HG03520 (cell line): Measurements from ENCODE around the gene FBLN5.
"Not testable (repeated sequence)": the region's sequence is repeated elsewhere in the genome, so short reads cannot be mapped to it uniquely, and the experiment has no call there.

Experiments used
- ATAC-seq: cut with Tn5 transposase; IDR thresholded peaks from one replicate; pipeline ENCODE4 v1.9.1; 2021; ENCODE audit warnings: mild to moderate bottlenecking, moderate library complexity; ENCODE audit not compliant: unreplicated experiment

The FBLN5 gene

DNA sequence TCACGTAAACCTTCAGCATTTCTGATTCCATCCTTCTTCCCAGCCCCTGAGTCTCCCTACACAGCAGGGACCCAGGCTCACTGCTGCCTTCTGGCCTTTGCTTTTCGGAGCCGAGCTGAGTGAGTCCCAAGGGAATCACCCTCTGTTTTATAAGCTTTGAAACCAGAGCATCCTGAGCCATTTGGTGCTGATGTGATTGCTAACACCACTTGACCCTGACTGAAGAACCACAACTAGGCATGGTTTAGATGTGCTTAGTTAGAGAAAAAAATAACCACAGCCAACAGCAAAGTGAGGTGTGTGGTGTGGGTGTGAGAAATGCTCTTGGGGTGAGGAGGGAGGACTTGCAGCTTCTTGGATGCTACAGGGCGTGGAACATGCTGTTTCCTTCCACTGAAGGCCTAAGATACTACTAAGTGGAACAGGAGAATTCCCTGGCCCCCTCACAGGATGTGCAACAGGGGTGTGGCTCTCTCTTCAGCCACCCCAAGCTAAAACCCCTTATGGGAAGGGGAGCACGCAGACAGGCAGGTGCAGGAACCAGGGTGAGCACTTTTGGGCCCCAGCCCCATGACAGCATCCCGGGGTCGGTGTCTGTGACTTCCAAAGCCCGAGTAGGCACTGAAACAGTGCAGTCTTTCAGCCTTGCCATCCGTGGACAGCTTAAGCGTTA lies 80.0 kb downstream of the FBLN5 start, which contains the start of gene TC2N:
Gene TC2N, minus strand, starts transcription at position 221 of the 673 bp plus-strand sequence. CDS start 53,767 bp downstream, outside the sequence.
- no peak for ATAC-seq

DNA sequence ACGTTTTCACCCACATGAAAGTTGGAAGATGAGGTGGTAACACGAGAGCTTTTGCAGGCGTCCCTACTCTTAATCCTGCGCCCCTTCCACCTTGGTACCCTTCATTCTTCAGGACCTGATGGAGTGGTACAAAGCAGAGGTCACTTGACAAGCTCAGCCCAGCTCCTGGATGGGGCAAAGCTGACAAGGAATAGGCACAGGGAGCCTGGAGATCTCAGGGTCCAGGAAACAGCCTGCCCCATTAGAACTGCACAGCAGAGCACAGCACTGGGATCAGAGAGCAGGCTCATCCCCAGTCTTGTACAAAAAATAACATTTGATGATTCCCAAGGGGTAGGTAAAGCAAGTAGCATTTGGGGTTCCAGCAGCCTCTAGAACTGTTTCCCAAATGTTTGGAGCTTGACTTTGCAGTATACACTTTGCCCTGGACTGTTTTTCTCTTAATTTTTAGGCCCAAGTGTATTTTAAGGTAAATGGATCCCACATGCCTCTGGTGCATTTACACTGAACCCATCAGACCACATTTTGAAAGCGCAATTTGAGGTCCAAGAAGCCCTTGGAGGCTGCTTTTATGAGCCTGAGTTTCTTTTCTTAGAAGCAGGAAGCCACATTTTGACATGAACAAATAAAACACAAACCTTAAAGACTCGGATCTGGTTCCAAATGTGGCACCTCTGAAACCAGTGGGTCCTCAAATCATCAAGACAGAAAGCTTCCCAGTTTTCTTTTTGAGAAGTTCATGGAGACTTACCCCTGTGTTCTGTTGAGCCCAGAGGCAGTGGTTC lies 80.8 kb downstream of the FBLN5 start:
- ATAC-seq = no peak

DNA sequence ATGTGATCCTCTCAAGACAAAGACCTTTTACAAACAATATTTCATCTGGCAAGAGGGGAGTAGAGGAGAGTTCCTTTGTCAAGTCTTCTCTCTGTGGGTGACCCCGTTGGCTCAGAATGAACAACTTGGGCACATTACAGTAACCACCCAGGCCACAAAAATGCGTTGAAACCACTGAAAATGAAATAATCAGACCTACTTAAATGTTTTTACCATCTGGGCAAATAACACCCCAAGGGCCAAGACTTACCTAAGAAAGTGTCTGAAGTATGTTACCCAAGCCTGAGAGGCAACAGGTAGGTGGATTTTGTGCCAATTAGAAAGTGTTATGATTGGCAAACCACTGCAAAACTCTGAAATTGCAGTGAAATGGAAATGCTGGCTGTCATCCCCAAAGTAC lies 81.4 kb downstream of the FBLN5 start:
- no peak for ATAC-seq

DNA sequence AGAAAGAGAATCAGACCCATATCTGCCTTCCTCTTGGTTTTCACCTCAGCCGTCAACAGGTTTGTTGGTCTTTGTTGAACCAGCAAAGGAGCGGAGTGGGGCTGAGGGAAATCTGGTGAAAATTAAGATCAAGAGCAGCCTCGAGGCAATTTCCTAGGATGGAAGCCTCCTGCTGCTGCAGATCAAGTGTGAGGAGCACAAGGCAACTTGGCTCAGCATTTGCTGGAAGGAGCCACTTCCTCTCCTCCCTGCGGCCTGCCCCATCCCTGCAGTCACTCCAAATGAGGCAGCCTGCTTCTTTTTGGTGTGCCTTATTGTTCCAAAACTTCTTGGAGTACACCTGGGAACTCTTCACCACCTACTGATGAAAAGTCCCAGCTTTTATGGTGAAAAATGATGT lies 85.1 kb downstream of the FBLN5 start:
- ATAC-seq = no peak

DNA sequence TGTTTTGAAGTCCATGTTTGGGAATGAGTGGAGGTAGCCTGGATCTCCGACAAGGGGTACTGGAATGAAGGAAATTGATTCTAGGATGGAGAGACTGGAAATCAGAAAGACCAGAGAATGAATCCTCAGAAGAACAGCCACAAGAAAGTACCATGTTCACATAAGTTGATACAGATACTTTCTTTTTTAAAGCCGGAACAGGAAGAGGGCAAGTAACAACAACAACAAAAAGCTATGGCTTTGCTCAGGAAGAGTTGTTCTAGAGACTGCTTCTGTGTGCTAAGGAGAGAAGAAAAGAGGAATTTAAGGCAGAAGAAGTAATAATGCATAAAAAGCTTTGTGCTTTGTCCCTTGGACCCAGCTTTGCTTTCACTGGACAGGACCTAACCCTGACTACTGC lies 86.4 kb downstream of the FBLN5 start:
- no peak for ATAC-seq

DNA sequence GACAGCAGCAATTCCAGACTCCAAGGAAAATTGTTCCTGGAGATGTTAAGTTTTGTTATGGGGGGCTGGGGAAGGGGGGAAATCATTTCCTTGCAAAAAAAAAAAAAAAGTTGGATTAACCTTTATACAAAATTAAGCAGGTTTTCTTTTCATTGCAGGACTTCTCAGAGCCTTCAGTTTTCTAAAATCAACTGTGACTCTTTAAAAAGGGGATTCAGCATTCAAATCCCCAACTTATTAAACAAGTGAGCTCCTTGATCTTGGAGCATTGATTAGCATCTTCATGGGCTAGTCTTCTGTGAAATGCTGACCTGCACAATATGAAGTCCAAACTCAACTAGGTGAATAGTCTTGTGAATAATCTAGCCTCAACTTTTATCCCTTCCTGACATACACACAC lies 87.3 kb downstream of the FBLN5 start:
- no peak for ATAC-seq

DNA sequence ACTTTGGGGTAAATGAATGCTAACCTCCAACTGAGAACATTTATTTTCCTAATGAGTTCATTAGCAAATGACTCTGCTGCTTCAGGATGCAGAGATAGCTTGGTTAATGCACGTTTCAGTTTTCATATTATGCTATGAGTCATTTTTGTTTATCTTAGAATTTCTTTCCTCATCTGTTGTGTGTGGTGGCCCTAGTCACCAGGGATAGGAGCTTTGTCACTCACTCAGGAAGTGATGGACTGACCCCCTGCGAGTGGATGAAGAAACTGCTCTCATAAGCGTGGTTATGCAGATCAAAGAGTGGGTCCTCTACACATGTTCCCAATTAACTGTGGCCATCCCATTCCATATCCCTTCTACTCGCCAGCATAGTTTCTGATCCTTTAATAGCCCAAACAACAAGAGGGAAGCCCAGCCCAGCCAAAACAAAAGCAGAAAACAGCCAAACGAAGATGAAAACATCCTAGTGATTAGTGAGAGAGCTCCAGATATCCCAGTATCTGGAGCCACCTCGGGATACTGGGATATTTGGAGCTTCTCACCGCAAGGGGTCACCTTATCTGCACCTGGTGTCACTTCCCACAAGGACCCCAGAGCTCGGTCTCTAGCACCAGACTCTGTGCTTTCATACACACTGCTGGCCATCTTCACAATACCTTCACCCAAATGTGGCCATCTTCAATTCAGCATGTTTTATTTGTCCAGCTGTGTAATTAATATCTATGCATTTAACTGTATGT lies 88.8 kb downstream of the FBLN5 start:
- peak; percentile 77 for ATAC-seq

DNA sequence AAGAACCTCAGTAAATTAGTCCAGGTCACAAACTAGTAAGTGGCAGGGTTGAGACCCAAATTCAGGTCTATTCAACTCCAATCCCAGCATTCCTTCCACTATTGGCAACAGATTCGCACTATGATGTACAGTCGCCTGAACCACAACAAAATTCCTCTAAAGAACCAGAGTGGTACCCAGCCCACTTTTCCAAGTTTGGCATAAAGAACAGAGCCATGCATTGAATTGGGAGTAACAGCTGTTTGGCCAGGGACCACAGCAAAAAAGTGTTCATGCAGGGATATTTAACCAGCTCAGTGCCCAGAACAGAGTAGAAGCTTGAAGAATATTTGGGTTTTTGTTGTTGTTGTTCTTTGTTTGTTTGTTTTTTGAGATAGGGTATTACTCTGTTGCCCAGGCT lies 89.9 kb downstream of the FBLN5 start:
- ATAC-seq = no peak

DNA sequence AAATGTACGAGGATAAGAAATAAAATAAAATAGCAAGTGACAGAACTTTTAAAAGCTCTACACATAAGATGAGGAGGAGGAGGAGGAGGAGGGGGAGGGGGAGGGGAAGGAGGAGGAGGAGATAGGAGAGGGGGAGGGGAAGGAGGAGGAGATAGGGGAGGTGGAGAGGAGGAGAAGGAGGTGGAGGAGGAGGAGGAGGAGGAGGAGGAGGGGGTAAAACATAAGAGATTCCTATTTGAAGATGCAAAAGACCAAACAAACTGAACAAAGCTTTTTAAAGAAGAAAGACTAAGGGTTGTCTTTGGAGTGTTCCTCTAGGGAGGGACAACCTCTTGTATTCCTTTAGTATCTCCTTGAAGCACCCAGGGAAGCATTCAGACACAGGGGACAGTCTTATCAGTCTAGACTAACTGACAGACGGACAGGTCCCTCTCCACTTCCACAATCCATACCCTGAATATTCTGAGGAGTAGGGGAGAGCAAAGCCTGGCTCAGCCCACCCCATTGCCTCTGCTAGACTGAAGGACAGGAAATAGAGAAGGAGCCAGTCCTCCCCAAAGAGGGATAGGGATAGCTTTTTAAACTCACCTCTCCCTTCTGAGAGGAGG lies 93.1 kb downstream of the FBLN5 start:
- no peak for ATAC-seq

DNA sequence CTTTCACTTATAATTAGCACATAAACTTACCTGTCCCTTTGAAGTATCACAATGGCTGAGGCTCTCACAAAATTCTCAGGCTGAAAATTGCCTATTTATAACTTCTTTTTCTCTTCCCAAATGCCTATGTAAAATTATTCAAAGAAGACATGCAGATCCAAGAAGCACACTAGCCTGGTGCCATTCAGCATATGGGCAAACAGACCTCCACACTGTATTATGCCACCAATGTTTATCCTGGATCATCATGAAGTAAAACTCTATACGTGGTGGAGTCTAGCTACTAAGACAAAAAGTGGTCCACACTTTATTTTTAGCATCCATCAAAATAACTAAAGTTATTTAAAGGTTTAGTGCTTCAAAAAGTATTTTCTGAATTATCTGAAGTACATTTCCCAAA lies 95.9 kb downstream of the FBLN5 start:
- no peak for ATAC-seq

DNA sequence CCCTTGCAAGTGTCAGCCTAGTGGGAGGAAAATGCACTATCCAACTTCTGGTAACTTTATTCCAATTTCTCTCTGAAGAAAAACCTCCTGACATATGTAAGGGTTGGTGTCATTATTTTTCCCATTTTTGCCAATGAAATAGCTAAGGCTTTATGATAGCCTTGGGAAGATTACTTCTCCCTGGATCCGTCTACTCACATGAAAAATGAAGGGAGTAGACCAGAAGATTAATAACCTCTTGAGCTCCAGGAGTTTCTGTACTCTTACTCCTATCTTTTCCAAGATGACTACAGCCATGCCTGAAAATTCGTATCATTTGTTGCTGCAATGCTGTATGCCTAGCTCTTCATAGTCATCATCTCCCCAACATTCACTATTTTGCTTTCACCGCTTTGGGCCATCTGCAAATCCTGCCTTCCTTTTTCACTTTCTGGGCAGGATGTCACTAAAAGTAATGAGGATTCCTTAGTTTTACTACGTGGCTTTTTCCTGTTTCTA lies 98.9 kb downstream of the FBLN5 start:
- no peak for ATAC-seq

DNA sequence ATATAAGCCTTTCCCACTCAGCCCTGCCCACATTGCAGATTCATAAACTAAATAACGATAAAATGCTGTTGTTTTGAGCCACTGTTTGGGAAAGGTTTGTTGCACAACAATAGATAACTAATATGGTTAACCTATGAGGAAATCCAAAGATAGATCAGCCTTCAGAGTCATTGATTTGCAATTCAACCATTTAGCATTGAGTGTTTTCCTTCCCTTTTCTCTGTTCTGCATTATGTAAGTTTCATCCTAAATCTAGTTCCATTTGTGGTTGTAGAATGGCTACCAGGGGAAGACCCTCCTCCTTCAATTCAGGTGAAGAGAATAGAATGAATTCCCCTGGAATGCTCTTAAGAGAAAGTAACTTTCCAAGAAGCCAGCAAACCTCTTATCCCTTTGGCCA lies 99.8 kb downstream of the FBLN5 start:
- ATAC-seq = no peak

DNA sequence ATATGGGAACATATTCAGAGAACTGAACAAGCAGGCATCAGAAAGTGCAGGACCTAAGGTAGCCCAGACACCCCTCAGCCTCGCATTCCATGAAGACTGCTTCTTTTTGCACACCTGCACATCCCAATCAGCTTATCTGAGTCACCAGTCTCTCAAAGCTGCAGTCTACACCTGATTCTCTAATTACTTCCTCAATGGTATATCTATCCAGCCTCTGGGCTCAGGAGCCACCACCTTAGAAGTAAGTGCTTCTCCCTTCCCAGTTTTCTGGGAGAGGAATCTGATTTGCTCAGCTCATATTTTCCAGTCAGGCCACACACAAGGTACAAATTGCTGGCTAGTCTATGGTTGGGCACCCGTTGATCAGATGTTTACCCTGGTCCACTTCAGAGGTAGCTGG lies 101.8 kb downstream of the FBLN5 start:
- ATAC-seq = no peak

DNA sequence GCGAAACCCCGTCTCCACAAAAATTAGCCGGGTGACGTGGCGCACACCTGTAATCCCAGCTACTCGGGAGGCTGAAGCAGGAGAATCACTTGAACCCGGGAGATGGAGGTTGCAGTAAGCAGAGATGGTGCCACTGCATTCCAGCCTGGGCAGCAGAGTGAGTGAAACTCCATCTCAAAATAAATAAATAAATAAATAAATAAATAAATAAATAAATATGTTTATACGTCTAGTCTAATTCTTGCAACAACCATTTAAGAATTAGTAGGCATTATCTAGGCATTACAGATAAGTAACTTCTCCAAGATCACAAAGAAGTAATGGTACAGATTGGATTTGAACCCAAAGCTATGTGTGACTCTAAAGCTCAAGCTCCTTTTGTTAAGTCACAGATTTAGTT lies 102.4 kb downstream of the FBLN5 start:
- ATAC-seq = not testable (repeated sequence)

DNA sequence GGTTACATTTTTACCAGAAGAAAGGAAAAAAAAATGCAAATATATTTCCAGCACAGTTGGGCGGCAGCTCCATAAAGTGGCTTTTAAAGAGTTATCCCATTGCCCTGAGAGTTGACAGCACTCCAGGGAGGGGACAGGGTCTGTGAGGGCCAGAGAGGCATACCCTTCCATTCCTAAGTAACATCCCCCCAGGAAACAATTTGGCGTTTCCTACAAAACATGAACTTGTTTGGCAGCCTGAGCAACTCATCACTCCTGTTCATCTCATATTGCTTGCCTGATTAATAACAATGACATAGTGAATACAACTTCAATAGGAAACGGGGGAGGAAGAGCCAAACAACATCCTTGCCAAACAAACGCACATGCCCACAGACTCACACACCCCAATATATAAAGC lies 103.5 kb downstream of the FBLN5 start:
- ATAC-seq = no peak

DNA sequence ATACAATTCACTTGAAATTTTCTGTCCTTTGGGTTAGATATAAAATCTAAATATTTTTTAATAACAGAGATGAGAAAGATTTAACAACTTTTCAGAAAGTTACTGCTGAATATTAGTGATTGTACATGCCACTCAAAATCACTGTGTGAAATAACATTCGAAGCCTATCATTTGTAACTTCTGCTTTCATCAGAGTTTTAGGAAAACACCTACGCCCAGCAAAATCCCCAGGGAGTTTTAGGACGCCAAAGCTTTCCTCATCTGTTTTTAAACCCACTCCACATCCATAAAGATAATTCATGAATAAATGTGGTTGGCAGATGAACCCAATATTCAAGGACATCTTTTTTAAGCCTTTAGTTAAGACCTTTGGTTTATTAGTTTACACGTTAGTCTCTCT lies 104.1 kb downstream of the FBLN5 start:
- ATAC-seq = no peak

DNA sequence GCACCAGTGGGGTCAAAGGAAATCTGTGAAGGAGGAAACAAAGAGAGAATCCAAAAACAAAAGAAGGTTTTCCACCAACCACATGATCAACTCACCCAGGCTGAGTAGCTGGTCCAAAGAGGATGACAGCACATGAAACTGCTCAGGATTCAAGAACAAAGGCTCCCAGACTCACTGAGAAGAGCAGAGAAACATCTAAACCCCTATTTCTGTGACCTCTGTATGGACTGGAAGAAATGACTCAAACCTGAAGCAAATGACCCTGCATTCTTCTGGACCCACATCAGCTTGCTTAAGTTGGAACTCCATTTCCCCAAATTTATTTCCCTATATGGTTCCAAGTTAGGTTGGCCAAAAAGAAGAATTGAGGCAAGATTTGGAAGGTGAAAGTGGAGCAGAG lies 106.4 kb downstream of the FBLN5 start:
- no peak for ATAC-seq

DNA sequence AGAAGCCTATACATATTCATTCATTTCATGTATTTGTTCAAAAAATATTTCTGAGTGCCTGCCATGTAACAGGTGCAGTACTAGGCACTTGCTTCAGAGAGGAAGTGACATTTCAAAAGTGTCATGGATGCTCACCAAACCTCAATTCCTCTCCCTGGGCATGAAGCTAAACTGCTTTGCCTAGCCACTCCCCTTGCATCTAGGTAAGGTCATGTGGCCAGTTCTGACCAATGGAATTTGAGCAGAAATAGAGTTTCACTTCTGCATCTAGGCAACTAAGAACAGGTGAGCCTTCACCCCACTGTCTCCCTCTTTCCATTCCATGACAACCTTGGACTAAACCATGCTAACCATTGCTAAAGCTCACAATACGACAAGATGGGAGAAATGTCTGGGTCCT lies 107.7 kb downstream of the FBLN5 start:
- no peak for ATAC-seq

DNA sequence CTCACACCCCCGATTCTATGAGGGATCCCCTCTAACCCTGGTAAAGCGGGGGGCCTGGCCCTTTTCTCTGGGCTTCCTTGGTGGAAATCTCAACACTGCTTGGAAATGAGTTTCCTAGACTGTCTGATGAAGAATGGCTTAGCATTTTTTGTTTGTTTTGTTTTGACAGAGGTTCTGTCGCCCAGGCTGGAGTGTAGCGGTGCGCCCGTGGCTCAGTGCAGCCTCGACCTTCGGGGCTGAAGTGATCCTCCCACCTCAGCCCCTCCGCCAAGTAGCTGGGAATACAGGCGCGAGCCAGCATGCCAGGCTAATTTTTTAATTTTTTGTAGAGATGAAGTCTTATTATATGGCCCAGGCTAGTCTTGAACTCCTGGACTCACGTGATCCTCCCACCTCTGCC lies 110.4 kb downstream of the FBLN5 start:
- no peak for ATAC-seq

DNA sequence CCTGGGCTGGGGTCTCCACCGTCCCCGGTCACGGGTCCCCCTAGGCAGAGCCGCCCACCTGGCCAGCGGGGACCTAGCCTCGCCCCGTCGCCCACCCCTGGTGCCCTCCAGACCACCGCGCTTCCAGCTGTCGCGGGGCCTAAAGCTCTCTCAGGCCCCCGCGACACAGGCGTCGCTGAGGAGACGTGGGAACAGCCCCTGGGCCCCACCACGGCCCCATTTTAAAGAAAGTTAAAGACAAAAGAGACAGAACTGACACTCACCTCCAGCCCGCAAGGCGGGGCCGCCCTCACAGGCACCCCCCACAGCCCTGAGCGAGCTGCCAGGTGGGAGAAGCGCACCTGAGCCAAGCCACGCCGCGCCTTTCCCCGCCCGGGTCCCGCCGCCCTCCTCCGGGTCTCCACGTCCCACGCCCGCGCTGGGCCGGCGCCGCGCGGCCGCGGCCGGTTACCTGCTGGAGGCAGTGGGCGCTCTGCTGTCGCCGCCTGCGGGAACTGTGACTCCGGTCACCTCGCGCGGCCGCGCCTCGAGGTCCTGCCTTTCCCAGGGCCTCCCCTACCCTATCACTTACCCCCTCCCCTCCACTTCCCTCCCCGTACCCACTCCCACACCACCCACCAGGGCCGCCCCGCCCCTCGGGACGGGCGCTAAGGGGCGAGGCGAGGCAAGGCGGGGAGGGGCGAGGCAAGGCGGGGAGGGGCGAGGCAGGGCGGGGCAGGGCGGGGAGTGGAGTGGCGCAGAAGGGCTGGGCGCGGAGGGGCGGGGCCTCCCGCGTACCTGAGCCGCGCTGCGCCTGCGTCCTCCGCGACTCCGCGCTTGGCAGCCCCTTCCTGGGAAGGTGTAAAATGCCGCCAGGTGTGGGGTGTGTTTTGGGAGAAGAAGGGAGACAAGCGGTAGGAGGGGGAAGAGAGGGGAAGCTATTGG lies 111.3 kb downstream of the FBLN5 start:
- no peak for ATAC-seq
